Mesendoderm (in vitro differentiated cells): ENCODE data around the gene PLCG2.

Experiments
- DNase-seq: peaks from one replicate; pipeline ENCODE4 v3.0.0; 2013
- H2AK5ac ChIP-seq: 2 replicates; pipeline ENCODE4 v1.6.1; 2013; ENCODE audit warnings: low read length, inconsistent platforms
- H2BK120ac ChIP-seq: 2 replicates; pipeline ENCODE4 v1.6.1; 2013; ENCODE audit warnings: low read depth, mild to moderate bottlenecking, low read length, moderate library complexity, mixed read lengths
- H2BK15ac ChIP-seq: replicated peaks from 2 replicates; pipeline ENCODE4 v1.6.1; 2013; ENCODE audit warnings: low read depth, mild to moderate bottlenecking, moderate library complexity
- H2BK5ac ChIP-seq: 2 replicates; pipeline ENCODE4 v1.6.1; 2013; ENCODE audit warnings: low read length, inconsistent platforms
- H3K18ac ChIP-seq: 2 replicates; pipeline ENCODE4 v1.6.1; 2013; ENCODE audit warnings: mild to moderate bottlenecking, low read length, mixed read lengths
- H3K23ac ChIP-seq: one replicate; pipeline ENCODE4 v1.6.1; 2013; ENCODE audit warnings: low read length
- H3K27ac ChIP-seq: 2 replicates; pipeline ENCODE4 v1.5.1; 2013; ENCODE audit warnings: low read depth, mild to moderate bottlenecking, inconsistent platforms, low read length, moderate library complexity
- H3K27me3 ChIP-seq: 2 replicates; pipeline ENCODE4 v1.6.1; 2013; ENCODE audit warnings: low read length, control low read depth, mild to moderate bottlenecking, inconsistent platforms; ENCODE audit not compliant: insufficient read depth, poor library complexity
- H3K36me3 ChIP-seq: 2 replicates; pipeline ENCODE4 v1.6.1; 2013; ENCODE audit warnings: low read length, inconsistent platforms; ENCODE audit not compliant: control insufficient read depth, insufficient read depth
- H3K4ac ChIP-seq: one replicate; pipeline ENCODE4 v1.6.1; 2013; ENCODE audit warnings: low read depth, mild to moderate bottlenecking, low read length, moderate library complexity
- H3K4me1 ChIP-seq: 2 replicates; pipeline ENCODE4 v1.6.1; 2013; ENCODE audit warnings: low read depth, low read length, inconsistent platforms; ENCODE audit not compliant: control insufficient read depth
- H3K4me2 ChIP-seq: 2 replicates; pipeline ENCODE4 v1.6.1; 2013; ENCODE audit warnings: low read length
- H3K4me3 ChIP-seq: 2 replicates; pipeline ENCODE4 v1.5.1; 2013; ENCODE audit warnings: mild to moderate bottlenecking, low read length
- H3K56ac ChIP-seq: one replicate; pipeline ENCODE4 v1.6.1; 2013; ENCODE audit warnings: low read length
- H3K79me1 ChIP-seq: 2 replicates; pipeline ENCODE4 v1.6.1; 2013; ENCODE audit warnings: low read length, inconsistent platforms
- H3K79me2 ChIP-seq: 2 replicates; pipeline ENCODE4 v1.6.1; 2013; ENCODE audit warnings: mild to moderate bottlenecking, low read length; ENCODE audit not compliant: control insufficient read depth, insufficient read depth
- H3K9ac ChIP-seq: 2 replicates; pipeline ENCODE4 v1.6.1; 2013; ENCODE audit warnings: low read length, inconsistent platforms
- H4K5ac ChIP-seq: one replicate; pipeline ENCODE4 v1.6.1; 2013; ENCODE audit warnings: low read length
- H4K8ac ChIP-seq: one replicate; pipeline ENCODE4 v1.6.1; 2013; ENCODE audit warnings: low read depth, mild to moderate bottlenecking, control low read depth, low read length, moderate library complexity
- WGBS: extraction: QIAGEN DNeasy Blood & Tissue Kit; methylation state at CpG from one replicate; pipeline ENCODE4 v1.1.7; 2013; ENCODE audit warnings: low lambda C conversion rate, missing lambda C conversion rate; ENCODE audit not compliant: insufficient coverage; ENCODE audit errors: extremely low coverage; 5-methylcytosine and 5-hydroxymethylcytosine counted together

Gene PLCG2

DNA sequence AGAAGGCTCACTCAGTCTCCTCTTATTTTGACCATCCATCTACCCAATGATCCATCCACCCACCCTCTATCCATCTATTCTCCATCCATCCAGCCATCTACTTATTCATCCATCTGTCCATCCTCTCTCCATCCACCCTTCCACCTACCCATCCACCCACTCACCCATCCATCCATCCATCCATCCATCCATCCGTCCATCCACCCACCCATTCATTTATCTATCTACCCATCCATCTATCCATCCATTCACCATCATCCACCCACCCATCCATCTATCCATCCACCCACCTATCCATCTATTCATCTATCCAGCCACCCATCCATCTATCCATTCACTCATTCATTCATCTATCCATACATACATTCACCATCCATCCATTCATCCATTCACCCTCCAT, 45.8 kb upstream of the PLCG2 start:
- Histone ChIP-seq H3K9ac (no peak overlapping the region), H3K27ac (no peak overlapping the region), H2BK5ac (no peak overlapping the region), H4K8ac (no peak overlapping the region), H3K79me1 (no peaks in the 10 kb centered on the region), H3K18ac (no peak overlapping the region), H3K23ac (no peak overlapping the region), H3K79me2 (no peaks in the 10 kb centered on the region), H3K56ac (no peak overlapping the region), H2AK5ac (no peak overlapping the region), H3K4me1 (no peaks in the 10 kb centered on the region), H3K4me3 (no peak overlapping the region), H3K36me3 (no peaks in the 10 kb centered on the region), H3K4ac (no peak overlapping the region), H3K4me2 (no peak overlapping the region), H2BK15ac (no peak overlapping the region), H2BK120ac (no peak overlapping the region), H3K27me3 (no peaks in the 10 kb centered on the region), H4K5ac (no peak overlapping the region)
- WGBS = 67% methylated on average over 1 of the region's 1 CpG
- no peak for DNase-seq

DNA sequence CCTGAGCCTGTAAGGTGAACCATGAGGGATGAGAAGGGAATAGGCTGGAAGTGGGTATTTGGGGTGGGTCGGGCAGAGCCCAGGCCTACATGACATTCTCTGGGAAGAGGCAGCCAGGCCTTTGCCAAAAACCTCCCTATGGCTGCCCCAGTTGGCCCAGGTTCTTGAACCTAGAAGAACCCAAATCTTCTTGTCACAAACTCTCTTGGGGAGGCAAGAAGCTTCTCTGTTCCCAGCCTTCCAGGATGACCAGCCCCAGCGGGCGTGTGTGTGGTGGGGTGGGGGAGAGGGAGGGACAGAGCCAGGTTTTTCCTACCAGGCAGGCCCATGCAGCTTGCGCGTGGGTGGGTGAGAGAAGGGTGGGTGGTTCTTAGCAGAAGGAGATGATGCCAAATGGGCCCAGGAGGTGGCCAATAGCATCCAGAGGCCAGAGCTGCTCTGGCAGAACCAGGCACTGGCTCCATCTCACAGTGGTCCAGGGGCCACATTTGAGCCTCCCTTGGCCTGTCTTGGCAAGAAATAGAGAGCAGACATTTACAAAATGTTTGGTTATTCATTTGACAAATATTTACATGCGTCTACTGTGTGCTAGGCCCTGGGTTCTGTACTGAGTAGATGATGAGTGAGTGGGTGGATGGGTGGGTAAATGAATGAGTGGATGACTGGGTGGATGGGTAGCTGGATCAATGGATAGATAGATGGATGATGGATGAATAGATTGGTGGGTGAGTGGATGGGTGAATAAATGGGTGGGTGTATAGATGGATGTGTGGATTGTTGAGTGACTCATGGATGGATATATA, 44.3 kb upstream of the PLCG2 start:
- Histone ChIP-seq H3K56ac (no peak overlapping the region), H3K79me1 (no peaks in the 10 kb centered on the region), H3K79me2 (no peaks in the 10 kb centered on the region), H2BK120ac (no peak overlapping the region), H2AK5ac (no peak overlapping the region), H3K18ac (no peak overlapping the region), H2BK5ac (no peak overlapping the region), H3K4me2 (no peak overlapping the region), H4K8ac (no peak overlapping the region), H3K27ac (no peak overlapping the region), H3K4me3 (no peak overlapping the region), H3K9ac (no peak overlapping the region), H4K5ac (no peak overlapping the region), H2BK15ac (no peak overlapping the region), H3K4me1 (no peaks in the 10 kb centered on the region), H3K27me3 (no peaks in the 10 kb centered on the region), H3K36me3 (no peaks in the 10 kb centered on the region), H3K4ac (no peak overlapping the region), H3K23ac (no peak overlapping the region)
- DNase-seq = no peak
- WGBS = no CpG with 5 or more reads among the region's 6 CpGs

DNA sequence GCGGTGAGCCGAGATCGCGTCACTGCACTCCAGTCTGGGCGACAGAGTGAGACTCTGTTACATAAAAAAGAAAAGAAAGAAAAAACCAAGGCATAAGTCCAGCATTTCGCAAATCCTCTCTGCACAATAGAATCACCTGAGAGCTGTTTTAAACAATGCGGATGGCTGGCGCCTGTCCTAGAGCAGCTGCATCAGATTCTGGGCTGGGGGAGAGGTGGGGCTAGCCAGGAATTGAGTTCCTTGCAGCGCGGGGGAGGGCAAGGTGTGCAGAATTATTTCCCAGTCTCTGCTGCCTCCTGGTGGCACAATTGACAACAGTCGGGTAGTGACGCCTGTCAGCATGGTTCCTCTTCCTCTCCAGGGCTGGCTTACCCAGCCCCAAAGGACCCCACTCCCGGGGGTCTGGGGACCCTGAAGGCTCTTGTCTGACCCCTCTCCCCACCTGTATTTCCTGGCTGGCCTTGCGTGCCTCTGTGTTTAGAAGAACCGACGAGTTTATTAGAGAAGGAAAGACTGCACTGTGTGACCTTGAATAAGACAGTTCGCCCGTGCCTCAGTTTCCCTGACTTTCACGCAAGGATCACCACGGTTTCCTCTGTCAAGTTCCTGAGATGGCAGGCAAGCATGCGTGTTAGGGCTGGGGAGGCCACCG, 41.1 kb upstream of the PLCG2 start:
- Histone ChIP-seq H3K23ac (no peak overlapping the region), H3K36me3 (no peaks in the 10 kb centered on the region), H3K79me1 (no peaks in the 10 kb centered on the region), H2BK120ac (no peak overlapping the region), H2BK15ac (no peak overlapping the region), H4K5ac (no peak overlapping the region), H2BK5ac (no peak overlapping the region), H3K4me3 (no peak overlapping the region), H3K4me1 (no peaks in the 10 kb centered on the region), H3K79me2 (no peaks in the 10 kb centered on the region), H3K27ac (no peak overlapping the region), H3K56ac (peak overlapping the region; percentile 10), H3K9ac (no peak overlapping the region), H3K4ac (no peak overlapping the region), H4K8ac (no peak overlapping the region), H3K4me2 (no peak overlapping the region), H2AK5ac (no peak overlapping the region), H3K18ac (no peak overlapping the region), H3K27me3 (no peaks in the 10 kb centered on the region)
- DNase-seq = peak; percentile 89
- WGBS = no CpG with 5 or more reads among the region's 22 CpGs

DNA sequence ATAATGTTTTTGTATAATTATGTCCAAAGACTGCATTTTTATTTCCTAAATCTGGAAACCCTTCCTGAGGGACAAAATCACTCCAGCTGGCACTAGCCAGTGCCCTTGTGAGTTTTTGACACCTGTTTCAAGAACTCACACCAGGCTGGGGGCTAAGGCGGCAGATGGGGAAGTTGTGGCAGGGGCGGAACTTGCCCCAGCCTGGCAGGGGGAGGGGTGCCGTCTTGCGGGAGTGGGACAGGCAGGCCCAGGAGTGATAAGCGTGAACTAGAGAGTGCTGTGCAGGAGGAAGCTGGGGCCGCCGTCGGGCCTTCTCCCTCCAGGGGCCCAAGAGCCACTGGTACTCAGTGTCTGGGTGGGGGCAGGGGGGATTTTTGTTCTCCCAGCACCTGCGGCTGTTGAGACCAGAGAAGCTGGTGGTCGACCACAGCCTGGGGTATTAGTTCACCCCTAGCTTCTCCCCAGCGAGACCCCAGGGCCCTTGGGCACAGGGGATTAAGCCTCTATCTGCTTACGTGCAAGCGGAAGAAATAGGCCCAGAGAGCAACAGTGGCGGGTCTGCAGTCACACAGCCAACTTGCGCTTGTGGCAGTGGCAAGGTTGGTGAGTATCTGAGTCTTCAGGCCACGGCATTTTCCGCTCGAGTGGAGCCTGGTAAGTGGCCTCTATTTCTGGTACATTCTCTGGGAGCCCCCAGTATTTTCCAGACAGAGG, 40.2 kb upstream of the PLCG2 start:
- no peak overlapping the region for H3K4me2 ChIP-seq
- H3K4me1 ChIP-seq = no peaks in the 10 kb centered on the region

DNA sequence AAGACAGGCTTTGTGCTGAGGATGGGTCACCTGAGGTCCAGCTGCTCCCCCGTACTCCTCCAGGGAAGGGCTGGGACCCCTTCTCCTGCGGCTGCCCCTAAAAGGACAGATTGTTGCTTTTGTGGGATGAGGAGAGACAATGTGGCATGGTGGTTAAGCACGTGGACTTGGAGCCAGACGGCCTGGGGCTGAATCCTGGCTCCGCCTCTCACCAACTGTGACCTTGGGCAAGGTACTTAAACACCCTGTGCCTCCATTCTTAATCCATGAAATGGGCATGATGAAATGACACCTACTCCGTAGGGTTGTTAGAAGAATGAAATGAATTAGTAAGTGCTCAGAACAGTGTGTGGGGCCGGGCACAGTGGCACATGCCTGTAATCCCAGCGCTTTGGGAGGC, 39.6 kb upstream of the PLCG2 start:
- DNase-seq = no peak
- no peak overlapping the region for H2AK5ac ChIP-seq
- H3K27ac ChIP-seq = no peak overlapping the region

More for the DNA sequence above, 40.2 kb upstream of the PLCG2 start:
- no peak for DNase-seq
- no peak overlapping the region for H4K5ac ChIP-seq
- H3K36me3 ChIP-seq = no peaks in the 10 kb centered on the region
- no peak overlapping the region for H3K18ac ChIP-seq
- no peak overlapping the region for H2AK5ac ChIP-seq
- H3K4ac ChIP-seq = no peak overlapping the region
- H4K8ac ChIP-seq = no peak overlapping the region
- WGBS = no CpG with 5 or more reads among the region's 18 CpGs
- H2BK15ac ChIP-seq = no peak overlapping the region
- no peak overlapping the region for H2BK5ac ChIP-seq
- no peak overlapping the region for H3K27ac ChIP-seq
- H3K79me1 ChIP-seq = no peaks in the 10 kb centered on the region
- no peak overlapping the region for H2BK120ac ChIP-seq
- H3K4me3 ChIP-seq = no peak overlapping the region
- H3K9ac ChIP-seq = no peak overlapping the region
- no peaks in the 10 kb centered on the region for H3K27me3 ChIP-seq
- H3K79me2 ChIP-seq = no peaks in the 10 kb centered on the region
- no peak overlapping the region for H3K56ac ChIP-seq
- H3K23ac ChIP-seq = no peak overlapping the region

More for the DNA sequence above, 39.6 kb upstream of the PLCG2 start:
- H4K8ac ChIP-seq = no peak overlapping the region
- H3K27me3 ChIP-seq = no peaks in the 10 kb centered on the region
- H3K4me1 ChIP-seq = no peaks in the 10 kb centered on the region
- no peak overlapping the region for H3K9ac ChIP-seq
- no peak overlapping the region for H3K23ac ChIP-seq
- no peak overlapping the region for H2BK5ac ChIP-seq
- no peak overlapping the region for H4K5ac ChIP-seq
- H3K56ac ChIP-seq = no peak overlapping the region
- no peaks in the 10 kb centered on the region for H3K36me3 ChIP-seq
- H3K79me1 ChIP-seq = no peaks in the 10 kb centered on the region
- H3K4me3 ChIP-seq = no peak overlapping the region
- no peak overlapping the region for H2BK120ac ChIP-seq
- H2BK15ac ChIP-seq = no peak overlapping the region
- H3K18ac ChIP-seq = no peak overlapping the region
- WGBS = no CpG with 5 or more reads among the region's 8 CpGs
- H3K4ac ChIP-seq = no peak overlapping the region
- no peak overlapping the region for H3K4me2 ChIP-seq
- no peaks in the 10 kb centered on the region for H3K79me2 ChIP-seq
